Measurements from ENCODE around the gene ITPKA. TPM values are rescaled to one million over a fixed set of nuclear protein-coding genes. Genes with fewer than 3 reads are reported as not detected.

ITPKA gene
- polyA plus RNA-seq, 1 of the 3 experiments (the other 2 are of a cell fraction): 2.2 TPM

- H3K9me2 ChIP-seq: no peaks in the 10 kb centered on the region
- no peaks in the 10 kb centered on the region for H3K9me3 ChIP-seq
- WGBS (ENCODE audit: low lambda C conversion rate): 98% methylated on average over 11 of the region's 11 CpGs
- H4K20me1 ChIP-seq (ENCODE audit: insufficient read depth): no peaks in the 10 kb centered on the region
- no peak overlapping the region for H3K27ac ChIP-seq (ENCODE audit: low read depth in 2 of 2, low read length in 1 of 2)
- no peaks in the 10 kb centered on the region for H3K4me1 ChIP-seq (ENCODE audit: control insufficient read depth in 1 of 2, insufficient read depth in 2 of 2, low read depth in 1 of 2, low read length in 1 of 2)
- no peak for DNase-seq
- ChIA-PET CTCF (interaction anchor here (1.0 kb wide), 1 partner anchor 84 kb away, joined by 3 read pairs; no protein-coding TSS in a partner anchor), POLR2A (no interaction called here)
- H3K36me3 ChIP-seq (replicated peaks in 1 of 2; ENCODE audit: control insufficient read depth in 1 of 2, insufficient read depth in 2 of 2, low read length in 1 of 2): peaks cover 53 to 67% of the 10 kb centered on the region in 2 experiments
- H3F3A ChIP-seq (replicated peaks; ENCODE audit: insufficient read depth): no peaks in the 10 kb centered on the region
- H3K79me2 ChIP-seq (ENCODE audit: insufficient read depth): no peaks in the 10 kb centered on the region
- TF ChIP-seq TAF1 (IDR thresholded peaks at IDR 0.05; ENCODE audit: borderline replicate concordance, low read depth, low read length) (no peak), RXRA (IDR thresholded peaks at IDR 0.05; ENCODE audit: borderline replicate concordance, low read depth) (no peak), ELF1 (IDR thresholded peaks at IDR 0.05) (no peak), EZH2phosphoT487 (IDR thresholded peaks at IDR 0.05; ENCODE audit: borderline replicate concordance, low read depth) (no peak), EP300 (IDR thresholded peaks at IDR 0.05; ENCODE audit: borderline replicate concordance in 1 of 2, low read depth in 1 of 2, low read length in 1 of 2) (no peak), CHD2 (IDR thresholded peaks at IDR 0.05; ENCODE audit: low read length, partially characterized antibody) (no peak), SIN3A (IDR thresholded peaks at IDR 0.05; ENCODE audit: borderline replicate concordance, low read depth, low read length) (no peak), MEF2A (IDR thresholded peaks at IDR 0.05; ENCODE audit: borderline replicate concordance, low read depth) (no peak), PBX3 (IDR thresholded peaks at IDR 0.05) (no peak), GABPA (IDR thresholded peaks at IDR 0.05; ENCODE audit: low read depth) (no peak), POLR2AphosphoS5 (IDR thresholded peaks at IDR 0.05; ENCODE audit: low read depth, low read length) (no peak)
- no peak overlapping the region for H3K4me2 ChIP-seq
- H3K27me3 ChIP-seq (ENCODE audit: insufficient read depth): no peaks in the 10 kb centered on the region
- no peak overlapping the region for H2AFZ ChIP-seq (ENCODE audit: low read depth)
- no peak overlapping the region for H3K9ac ChIP-seq
- no peak overlapping the region for H3K4me3 ChIP-seq (ENCODE audit: low read depth in 2 of 2, low read length in 1 of 2)
Measured at GRCh38 chr15:41473418-41473817, 20.3 kb upstream of the ITPKA start.

- no peaks in the 10 kb centered on the region for H3K79me2 ChIP-seq (ENCODE audit: insufficient read depth)
- no peak for DNase-seq
- no peak overlapping the region for H3K4me3 ChIP-seq (ENCODE audit: low read depth in 2 of 2, low read length in 1 of 2)
- TF ChIP-seq SIN3A (IDR thresholded peaks at IDR 0.05; ENCODE audit: borderline replicate concordance, low read depth, low read length) (no peak), NFIC (IDR thresholded peaks at IDR 0.05; ENCODE audit: borderline replicate concordance) (no peak), FOSL2 (IDR thresholded peaks at IDR 0.05; ENCODE audit: borderline replicate concordance, low read depth) (no peak), RFX5 (IDR thresholded peaks at IDR 0.05; ENCODE audit: low read length) (no peak), NRF1 (IDR thresholded peaks at IDR 0.05; ENCODE audit: low read depth, low read length) (no peak), RCOR1 (IDR thresholded peaks at IDR 0.05; ENCODE audit: low read length) (no peak)
- no peaks in the 10 kb centered on the region for H4K20me1 ChIP-seq (ENCODE audit: insufficient read depth)
- H3K27ac ChIP-seq (ENCODE audit: low read depth in 2 of 2, low read length in 1 of 2): no peak overlapping the region
- no peak overlapping the region for H3K4me2 ChIP-seq
- H3K9me2 ChIP-seq: no peaks in the 10 kb centered on the region
- CTCF ChIA-PET: no interaction called here
- H3K36me3 ChIP-seq (replicated peaks in 1 of 2; ENCODE audit: control insufficient read depth in 1 of 2, insufficient read depth in 2 of 2, low read length in 1 of 2): peaks cover 62 to 72% of the 10 kb centered on the region in 2 experiments
- POLR2A ChIA-PET: no interaction called here
- H3F3A ChIP-seq (replicated peaks; ENCODE audit: insufficient read depth): no peaks in the 10 kb centered on the region
- no peak overlapping the region for H2AFZ ChIP-seq (ENCODE audit: low read depth)
- no peaks in the 10 kb centered on the region for H3K27me3 ChIP-seq (ENCODE audit: insufficient read depth)
- H3K9me3 ChIP-seq: no peaks in the 10 kb centered on the region
- H3K9ac ChIP-seq: no peak overlapping the region
- no peaks in the 10 kb centered on the region for H3K4me1 ChIP-seq (ENCODE audit: control insufficient read depth in 1 of 2, insufficient read depth in 2 of 2, low read depth in 1 of 2, low read length in 1 of 2)
- WGBS (ENCODE audit: low lambda C conversion rate): 90% methylated on average over 8 of the region's 8 CpGs
Measured at GRCh38 chr15:41474436-41474835, 19.2 kb upstream of the ITPKA start.
